Ascending aorta (tissue), 2 donors: ENCODE measurements around the gene HLX. TPM values are rescaled to one million over a fixed set of nuclear protein-coding genes. Genes with fewer than 3 reads are reported as not detected.

ENCODE experiments used
- DNase-seq, 2 donors: peaks; one replicate each; pipeline ENCODE4 v3.0.0-alpha.2; 2019; ENCODE audit warnings: low spot score in 2 of 2
- H3K27ac ChIP-seq, 2 donors: fragments of 200-600 bp; sonication (generic); one replicate each; pipeline ENCODE4 v1.5.1; 2016 to 2017; ENCODE audit warnings: mild to moderate bottlenecking in 1 of 2
- H3K27me3 ChIP-seq: fragments of 200-600 bp; sonication (generic); one replicate; pipeline ENCODE4 v1.5.1; 2017
- H3K36me3 ChIP-seq, 2 donors: fragments of 200-600 bp; sonication (generic); one replicate each; pipeline ENCODE4 v1.5.1; 2016
- H3K4me1 ChIP-seq, 2 donors: fragments of 200-600 bp; sonication (generic); one replicate each; pipeline ENCODE4 v1.5.1; 2016 to 2017; ENCODE audit warnings: mild to moderate bottlenecking in 1 of 2
- H3K4me3 ChIP-seq, 2 donors: fragments of 200-600 bp; sonication (generic); one replicate each; pipeline ENCODE4 v1.5.1; 2016 to 2017; ENCODE audit warnings: mild to moderate bottlenecking in 1 of 2
- H3K9me3 ChIP-seq, 2 donors: fragments of 200-600 bp; sonication (generic); one replicate each; pipeline ENCODE4 v1.5.1; 2016
- intact Hi-C: fragments of 100-400 bp; cut with DNase I; formaldehyde crosslinking; loops from one replicate; pipeline ENCODE4 v1.15.1; 2023
- total RNA-seq: library from RNA; depleted of rRNA; stranded (reverse); fragments of >200 nt; gene quantifications from one replicate; pipeline ENCODE4 v1.1.0, GENCODE V29; 2016
- TF ChIP-seq, protein P1 (sequence below), 3 experiments: fragments of 200-600 bp in 2 of 3; fragments of 450-650 bp in 1 of 3; sonication (generic) in 2 of 3; IDR thresholded peaks; one replicate each; pipeline ENCODE4 v1.5.1; 2016 to 2019; ENCODE audit warnings: antibody characterized with exemption in 3 of 3, mild to moderate bottlenecking in 1 of 3, moderate library complexity in 1 of 3

HLX gene
- total RNA-seq, 1 donor from 2014 or later = 39.3 TPM

DNA sequence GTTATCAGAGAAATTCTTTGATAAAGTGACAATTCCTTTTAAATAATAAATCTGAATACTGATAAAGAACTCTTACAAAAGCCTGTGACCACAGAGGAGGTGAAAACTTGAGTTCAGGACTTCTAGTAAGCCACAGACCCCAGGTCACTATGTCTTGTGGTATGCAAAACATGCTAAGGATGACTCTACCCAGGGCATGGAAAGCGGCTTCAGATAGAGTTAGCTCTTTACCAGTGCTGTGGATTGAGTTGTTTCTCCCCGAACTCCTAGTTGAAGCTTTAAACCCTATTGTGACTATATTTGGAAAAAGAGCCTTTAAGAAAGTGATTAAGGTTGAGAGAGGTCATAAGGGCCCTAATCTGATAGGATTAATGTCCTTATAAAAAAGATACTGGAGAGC, 42.3 kb downstream of the HLX start:
- H3K36me3 ChIP-seq = no peaks in the 10 kb centered on the region
- no peak for DNase-seq
- intact Hi-C loops = no loop called here
- no peaks in the 10 kb centered on the region for H3K9me3 ChIP-seq
- no peaks in the 10 kb centered on the region for H3K27me3 ChIP-seq
- no peak overlapping the region for H3K4me3 ChIP-seq
- no peaks in the 10 kb centered on the region for H3K4me1 ChIP-seq
- H3K27ac ChIP-seq = no peak overlapping the region
- TF ChIP-seq, protein P1, sequence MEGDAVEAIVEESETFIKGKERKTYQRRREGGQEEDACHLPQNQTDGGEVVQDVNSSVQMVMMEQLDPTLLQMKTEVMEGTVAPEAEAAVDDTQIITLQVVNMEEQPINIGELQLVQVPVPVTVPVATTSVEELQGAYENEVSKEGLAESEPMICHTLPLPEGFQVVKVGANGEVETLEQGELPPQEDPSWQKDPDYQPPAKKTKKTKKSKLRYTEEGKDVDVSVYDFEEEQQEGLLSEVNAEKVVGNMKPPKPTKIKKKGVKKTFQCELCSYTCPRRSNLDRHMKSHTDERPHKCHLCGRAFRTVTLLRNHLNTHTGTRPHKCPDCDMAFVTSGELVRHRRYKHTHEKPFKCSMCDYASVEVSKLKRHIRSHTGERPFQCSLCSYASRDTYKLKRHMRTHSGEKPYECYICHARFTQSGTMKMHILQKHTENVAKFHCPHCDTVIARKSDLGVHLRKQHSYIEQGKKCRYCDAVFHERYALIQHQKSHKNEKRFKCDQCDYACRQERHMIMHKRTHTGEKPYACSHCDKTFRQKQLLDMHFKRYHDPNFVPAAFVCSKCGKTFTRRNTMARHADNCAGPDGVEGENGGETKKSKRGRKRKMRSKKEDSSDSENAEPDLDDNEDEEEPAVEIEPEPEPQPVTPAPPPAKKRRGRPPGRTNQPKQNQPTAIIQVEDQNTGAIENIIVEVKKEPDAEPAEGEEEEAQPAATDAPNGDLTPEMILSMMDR (IDR thresholded peaks at IDR 0.05) = no peak

DNA sequence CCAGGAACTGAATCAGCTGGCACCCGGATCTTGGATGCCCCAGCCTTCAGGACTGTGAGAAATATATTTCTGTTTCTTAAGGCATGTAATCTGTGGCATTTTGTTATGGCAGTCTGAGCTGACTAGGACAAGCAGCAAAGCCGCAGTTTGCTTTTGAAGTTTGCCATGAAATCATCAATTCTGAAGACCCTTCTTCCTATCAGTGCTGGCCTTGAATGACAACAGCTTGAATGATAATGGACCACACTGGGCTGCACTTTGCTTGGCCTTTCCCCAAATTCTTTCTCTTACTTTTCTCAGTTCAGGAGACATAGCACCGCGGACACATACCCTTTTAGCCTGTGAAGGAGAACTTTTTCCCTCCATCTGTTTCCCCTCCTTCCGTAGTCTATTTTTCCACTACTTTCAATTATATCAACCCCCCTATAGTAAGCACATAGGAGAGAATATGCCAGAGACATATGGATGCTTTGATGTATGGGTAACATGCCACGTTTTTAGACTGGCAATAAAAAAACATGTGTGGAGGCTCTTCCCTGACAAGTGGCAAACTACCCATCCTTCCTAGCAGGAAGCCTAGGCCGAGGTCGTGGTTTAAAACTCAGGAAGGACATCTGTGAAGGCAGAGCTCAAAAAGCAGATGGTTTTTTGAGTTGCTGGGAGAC, 42.9 kb downstream of the HLX start:
- H3K27ac ChIP-seq = no peak overlapping the region
- no peak for DNase-seq
- TF ChIP-seq, protein P1 (IDR thresholded peaks at IDR 0.05) = no peak
- no peaks in the 10 kb centered on the region for H3K36me3 ChIP-seq
- H3K4me1 ChIP-seq = no peaks in the 10 kb centered on the region
- H3K4me3 ChIP-seq = no peak overlapping the region
- intact Hi-C loops = no loop called here
- H3K27me3 ChIP-seq = no peaks in the 10 kb centered on the region
- H3K9me3 ChIP-seq = no peaks in the 10 kb centered on the region

DNA sequence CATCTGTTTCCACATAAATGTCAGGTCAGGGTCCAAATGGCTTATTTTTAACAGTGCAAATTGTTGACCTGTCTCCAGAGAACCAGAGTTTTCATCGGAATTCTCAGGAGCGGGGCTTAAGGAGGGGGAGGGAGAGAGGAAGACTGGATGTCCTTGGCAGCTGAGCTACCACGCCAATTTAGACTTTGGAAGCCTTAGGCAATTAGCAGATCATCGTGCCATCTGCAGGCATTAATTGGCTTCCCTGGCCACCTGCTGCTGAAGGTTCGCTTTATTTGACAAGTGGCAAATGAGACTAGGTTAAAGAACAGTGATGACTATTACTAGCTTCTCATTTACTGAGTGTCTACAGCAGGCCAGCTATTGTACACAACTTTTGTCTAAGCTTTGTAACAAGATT, 43.7 kb downstream of the HLX start:
- DNase-seq = no peak
- Histone ChIP-seq H3K9me3 (no peaks in the 10 kb centered on the region), H3K36me3 (no peaks in the 10 kb centered on the region), H3K4me3 (no peak overlapping the region), H3K27me3 (no peaks in the 10 kb centered on the region), H3K27ac (no peak overlapping the region), H3K4me1 (no peaks in the 10 kb centered on the region)
- TF ChIP-seq, protein P1 (IDR thresholded peaks at IDR 0.05) = no peak
- intact Hi-C loops = no loop called here

DNA sequence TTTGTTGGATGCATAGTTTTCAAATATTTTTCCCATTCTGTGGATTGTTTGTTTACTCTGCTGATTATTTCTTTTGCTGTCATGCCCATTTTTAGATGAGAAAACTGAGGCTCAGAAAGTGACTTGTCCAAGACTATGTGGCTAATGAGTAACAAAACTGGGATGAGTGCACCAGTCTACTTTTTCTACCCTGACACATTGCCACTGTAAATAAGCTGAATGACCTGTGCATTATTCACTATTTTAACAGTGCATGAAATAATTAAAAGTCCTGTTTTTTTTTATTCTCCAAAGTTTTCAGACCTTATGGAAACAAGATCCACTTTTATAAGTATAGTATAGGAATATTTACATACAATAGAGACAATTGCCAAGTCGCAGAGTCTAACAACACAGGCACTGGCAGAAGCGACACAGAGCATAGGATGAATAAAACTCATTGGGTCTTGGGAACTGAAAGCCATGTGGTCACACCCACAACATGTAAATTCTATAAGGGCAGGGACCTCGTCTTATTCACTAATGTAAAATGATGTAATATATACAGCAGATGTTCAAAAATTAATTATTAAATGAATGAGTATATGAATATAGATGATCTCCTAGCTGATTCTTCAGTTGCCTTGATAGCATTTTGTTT, 45.2 kb downstream of the HLX start:
- TF ChIP-seq, protein P1 (IDR thresholded peaks at IDR 0.05) = no peak
- Histone ChIP-seq H3K27ac (no peak overlapping the region), H3K9me3 (no peaks in the 10 kb centered on the region), H3K27me3 (no peaks in the 10 kb centered on the region), H3K36me3 (no peaks in the 10 kb centered on the region), H3K4me1 (no peaks in the 10 kb centered on the region), H3K4me3 (no peak overlapping the region)
- intact Hi-C loops = no loop called here
- DNase-seq = no peak

DNA sequence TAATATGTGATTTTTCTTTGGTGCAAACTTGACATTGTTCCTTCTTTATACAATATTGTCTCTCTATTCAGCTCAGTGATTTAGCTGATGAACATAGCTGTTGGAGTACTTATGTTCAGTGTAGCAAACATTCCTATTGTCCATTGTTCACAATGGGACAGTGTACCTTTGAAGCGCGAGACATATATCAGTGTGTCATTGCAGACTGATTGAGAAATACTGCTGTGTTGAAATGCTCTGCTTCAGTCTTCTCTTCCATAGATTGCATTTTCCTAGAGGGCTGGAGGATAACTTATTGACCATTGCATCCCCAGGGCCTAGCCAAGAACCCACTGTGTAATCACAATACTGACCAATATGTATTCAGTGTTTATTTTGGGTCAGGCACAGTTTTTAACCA, 46.5 kb downstream of the HLX start:
- DNase-seq = no peak
- TF ChIP-seq, protein P1 (IDR thresholded peaks at IDR 0.05) = no peak
- H3K27ac ChIP-seq = no peak overlapping the region
- no peaks in the 10 kb centered on the region for H3K27me3 ChIP-seq
- no peaks in the 10 kb centered on the region for H3K4me1 ChIP-seq
- no peak overlapping the region for H3K4me3 ChIP-seq
- no peaks in the 10 kb centered on the region for H3K36me3 ChIP-seq
- no peaks in the 10 kb centered on the region for H3K9me3 ChIP-seq
- intact Hi-C loops = no loop called here
